VCaP (cell line): ENCODE results near the gene PROC.

Experiments
- H3K27ac ChIP-seq: fragments of 450-650 bp; 2 replicates; pipeline ENCODE4 v1.5.1; 2017
- TF ChIP-seq, protein P1 (sequence below): fragments of 450-650 bp; conservative IDR thresholded peaks from 2 replicates; pipeline ENCODE4 v1.5.1; 2017; ENCODE audit warnings: mild to moderate bottlenecking, moderate library complexity

PROC gene

GRCh38 chr2:127379712-127380355 is 38.4 kb upstream of the PROC start:
- TF ChIP-seq, protein P1, sequence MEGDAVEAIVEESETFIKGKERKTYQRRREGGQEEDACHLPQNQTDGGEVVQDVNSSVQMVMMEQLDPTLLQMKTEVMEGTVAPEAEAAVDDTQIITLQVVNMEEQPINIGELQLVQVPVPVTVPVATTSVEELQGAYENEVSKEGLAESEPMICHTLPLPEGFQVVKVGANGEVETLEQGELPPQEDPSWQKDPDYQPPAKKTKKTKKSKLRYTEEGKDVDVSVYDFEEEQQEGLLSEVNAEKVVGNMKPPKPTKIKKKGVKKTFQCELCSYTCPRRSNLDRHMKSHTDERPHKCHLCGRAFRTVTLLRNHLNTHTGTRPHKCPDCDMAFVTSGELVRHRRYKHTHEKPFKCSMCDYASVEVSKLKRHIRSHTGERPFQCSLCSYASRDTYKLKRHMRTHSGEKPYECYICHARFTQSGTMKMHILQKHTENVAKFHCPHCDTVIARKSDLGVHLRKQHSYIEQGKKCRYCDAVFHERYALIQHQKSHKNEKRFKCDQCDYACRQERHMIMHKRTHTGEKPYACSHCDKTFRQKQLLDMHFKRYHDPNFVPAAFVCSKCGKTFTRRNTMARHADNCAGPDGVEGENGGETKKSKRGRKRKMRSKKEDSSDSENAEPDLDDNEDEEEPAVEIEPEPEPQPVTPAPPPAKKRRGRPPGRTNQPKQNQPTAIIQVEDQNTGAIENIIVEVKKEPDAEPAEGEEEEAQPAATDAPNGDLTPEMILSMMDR, result no peak

GRCh38 chr2:127381762-127382161 is 36.5 kb upstream of the PROC start:
- TF ChIP-seq, protein P1, result no peak
- no peak overlapping the region for H3K27ac ChIP-seq

More at GRCh38 chr2:127379712-127380355, 38.4 kb upstream of the PROC start:
- H3K27ac ChIP-seq, result no peak overlapping the region

DNA sequence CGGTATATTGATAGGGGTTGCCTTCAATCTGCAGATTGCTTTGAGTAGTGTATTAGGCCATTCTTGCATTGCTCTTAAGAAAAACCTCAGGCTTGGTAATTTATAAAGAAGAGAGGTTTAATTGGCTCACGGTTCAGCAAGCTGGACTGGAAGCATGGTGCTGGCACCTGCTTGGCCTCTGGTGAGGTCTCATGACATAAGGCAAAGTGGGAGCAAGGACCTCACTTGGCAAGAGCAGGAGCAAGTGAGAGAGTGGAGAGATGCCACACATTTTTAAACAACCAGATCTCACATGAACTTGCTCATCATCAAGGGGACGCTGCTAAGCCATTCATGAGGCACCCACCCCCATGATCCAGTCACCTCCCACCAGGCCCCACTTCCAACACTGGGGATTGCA is 35.4 kb upstream of the PROC start:
- no peak overlapping the region for H3K27ac ChIP-seq
- TF ChIP-seq, protein P1, result no peak

- TF ChIP-seq, protein P1, result no peak
- no peak overlapping the region for H3K27ac ChIP-seq
Observed at GRCh38 chr2:127384529-127384928, 33.7 kb upstream of the PROC start.

DNA sequence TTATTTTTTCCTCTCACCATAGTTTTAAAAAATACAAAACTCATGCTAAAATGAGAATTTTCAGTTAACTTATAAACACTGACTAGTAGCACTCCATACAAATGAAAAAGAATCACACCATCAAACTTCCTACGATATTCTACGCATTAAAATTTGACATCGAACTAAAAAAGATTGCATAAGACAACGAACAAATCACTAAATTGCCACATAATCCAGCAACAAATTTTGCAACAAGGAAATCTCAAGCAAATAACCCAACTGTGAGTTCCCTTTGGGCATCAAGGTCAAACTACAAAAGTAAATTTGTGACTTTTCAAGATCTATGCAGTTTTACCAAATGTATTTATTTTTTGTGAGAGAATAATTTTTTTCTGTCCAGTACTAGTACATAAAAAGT is 32.0 kb upstream of the PROC start:
- H3K27ac ChIP-seq, result peak overlapping the region; percentile 99
- TF ChIP-seq, protein P1, result no peak

DNA sequence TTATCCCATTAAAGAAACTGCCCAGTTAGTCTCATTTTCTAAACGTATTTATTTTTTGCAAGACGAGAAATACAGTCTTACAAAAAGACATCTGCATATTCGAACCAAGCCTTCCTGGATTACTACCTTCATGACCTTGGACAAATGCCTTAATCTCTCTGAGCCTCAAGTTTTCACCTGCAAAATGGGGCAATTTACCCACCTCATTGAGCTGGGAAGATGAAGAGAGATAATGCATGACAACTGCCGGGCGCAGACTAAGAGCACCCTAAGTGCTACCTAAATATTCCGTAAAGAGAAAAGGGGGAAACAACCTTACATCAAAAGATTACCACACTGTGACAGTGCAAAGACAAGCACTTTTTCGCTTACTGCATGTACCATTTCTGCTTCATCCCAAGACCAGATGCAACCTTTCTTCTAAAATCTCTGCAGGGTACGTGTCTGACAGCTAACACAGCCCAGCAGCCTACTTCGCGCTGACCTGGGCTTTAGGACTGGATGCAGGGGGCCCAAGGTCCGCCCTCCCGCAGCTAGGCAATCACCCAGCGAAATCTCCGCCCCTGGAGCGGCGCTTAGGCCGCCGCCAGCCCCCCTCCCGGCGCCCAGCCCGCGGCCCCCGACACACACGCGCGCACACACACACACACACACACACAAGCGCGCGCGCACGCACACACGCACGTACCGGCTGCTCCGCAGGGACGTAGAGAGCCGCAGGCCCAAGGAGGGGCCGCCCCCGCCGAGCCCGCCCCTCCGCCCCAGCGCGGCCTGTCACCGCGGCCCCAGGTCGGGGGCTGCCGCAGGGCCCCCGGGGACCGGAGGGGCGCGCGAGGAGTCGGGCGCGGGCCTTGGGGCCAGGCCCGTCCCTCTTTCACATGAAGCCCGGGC is 31.2 kb upstream of the PROC start:
- TF ChIP-seq, protein P1, result no peak
- peak overlapping the region; percentile 99 for H3K27ac ChIP-seq

- TF ChIP-seq, protein P1, result no peak
- peak within 1 kb of the TSS; percentile 99 for H3K27ac ChIP-seq
Observed at GRCh38 chr2:127387655-127388422, 30.4 kb upstream of the PROC start, which contains the start of gene MAP3K2. Gene MAP3K2, minus strand, starts transcription at chr2:127387975. Its CDS starts 44,846 bp downstream, at chr2:127343129.
